NCI-H748 (cell line): ENCODE data around the gene WIPF3.

Experiments used
- DNase-seq: peaks from one replicate; lab custom pipeline; 2025; ENCODE audit not compliant: unreplicated experiment; lab: John Stamatoyannopoulos, UW

WIPF3 gene

GRCh38 chr7:29843726-29844125, 37.4 kb downstream of the WIPF3 start:
- DNase-seq, result no peak

GRCh38 chr7:29844559-29844958, 38.3 kb downstream of the WIPF3 start:
- DNase-seq, result peak; percentile 31

GRCh38 chr7:29847496-29847895, 41.2 kb downstream of the WIPF3 start:
- DNase-seq, result no peak

- no peak for DNase-seq
Observed at GRCh38 chr7:29847916-29848315, 41.6 kb downstream of the WIPF3 start.

- DNase-seq, result no peak
Observed at GRCh38 chr7:29848941-29849340, 42.6 kb downstream of the WIPF3 start.

- no peak for DNase-seq
Observed at GRCh38 chr7:29851487-29851886, 45.2 kb downstream of the WIPF3 start.

GRCh38 chr7:29852457-29852856, 46.1 kb downstream of the WIPF3 start:
- no peak for DNase-seq

GRCh38 chr7:29853072-29853471, 46.8 kb downstream of the WIPF3 start:
- DNase-seq, result no peak

- DNase-seq, result no peak
Observed at GRCh38 chr7:29853789-29854188, 47.5 kb downstream of the WIPF3 start.

GRCh38 chr7:29854257-29854938, 48.1 kb downstream of the WIPF3 start:
- no peak for DNase-seq

- DNase-seq, result no peak
Observed at GRCh38 chr7:29857654-29858053, 51.3 kb downstream of the WIPF3 start.

GRCh38 chr7:29858191-29858951, 52.1 kb downstream of the WIPF3 start:
- no peak for DNase-seq

- no peak for DNase-seq
Observed at GRCh38 chr7:29859104-29859503, 52.8 kb downstream of the WIPF3 start.

GRCh38 chr7:29859524-29860185, 53.3 kb downstream of the WIPF3 start:
- no peak for DNase-seq

GRCh38 chr7:29860186-29860585, 53.9 kb downstream of the WIPF3 start:
- DNase-seq, result no peak

GRCh38 chr7:29861884-29862283, 55.6 kb downstream of the WIPF3 start:
- DNase-seq, result no peak

- DNase-seq, result no peak
Observed at GRCh38 chr7:29864656-29865055, 58.3 kb downstream of the WIPF3 start.

- no peak for DNase-seq
Observed at GRCh38 chr7:29865526-29865925, 59.2 kb downstream of the WIPF3 start.

- no peak for DNase-seq
Observed at GRCh38 chr7:29866490-29866930, 60.2 kb downstream of the WIPF3 start.

- DNase-seq, result no peak
Observed at GRCh38 chr7:29871787-29872398, 65.6 kb downstream of the WIPF3 start.

GRCh38 chr7:29873644-29874294, 67.5 kb downstream of the WIPF3 start:
- DNase-seq, result no peak
